Subcutaneous adipose tissue (tissue), 4 donors: ENCODE measurements around the gene SETD1B. TPM values are rescaled to one million over a fixed set of nuclear protein-coding genes. Genes with fewer than 3 reads are reported as not detected.

Experiments used
- CTCF ChIP-seq: fragments of 450-650 bp; IDR thresholded peaks from one replicate; pipeline ENCODE4 v1.5.1; 2016; ENCODE audit warnings: low read depth, mild to moderate bottlenecking, control low read depth, antibody characterized with exemption, moderate library complexity
- total RNA-seq, 4 donors: library from RNA; depleted of rRNA; stranded (reverse); fragments of >200 nt; gene quantifications; one replicate each; pipeline ENCODE4 v1.1.0, GENCODE V29; 2016

SETD1B gene
- total RNA-seq, 4 donors from 2014 or later: 3.7 to 14.7 (median 6.4) TPM

DNA sequence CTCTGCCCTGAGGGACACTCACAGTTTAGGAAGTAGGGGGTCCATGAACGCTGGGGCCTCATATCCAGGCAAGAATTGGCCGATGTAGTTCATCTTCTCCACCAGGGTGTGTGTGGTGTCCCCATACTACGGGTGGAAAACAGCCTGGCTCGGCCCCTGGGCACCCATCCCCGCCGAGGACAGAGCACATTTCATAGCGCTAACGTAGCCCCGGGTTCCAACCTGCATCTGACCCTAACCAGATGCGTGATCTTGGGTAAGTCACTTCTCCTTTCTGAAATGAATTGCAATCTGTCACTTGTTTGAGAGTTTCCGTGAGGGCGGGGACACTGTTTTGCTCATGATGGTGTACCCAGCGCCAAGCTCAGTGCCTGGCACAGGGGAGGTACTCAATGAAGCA lies 45.9 kb downstream of the SETD1B start:
- no peak for TF ChIP-seq CTCF

DNA sequence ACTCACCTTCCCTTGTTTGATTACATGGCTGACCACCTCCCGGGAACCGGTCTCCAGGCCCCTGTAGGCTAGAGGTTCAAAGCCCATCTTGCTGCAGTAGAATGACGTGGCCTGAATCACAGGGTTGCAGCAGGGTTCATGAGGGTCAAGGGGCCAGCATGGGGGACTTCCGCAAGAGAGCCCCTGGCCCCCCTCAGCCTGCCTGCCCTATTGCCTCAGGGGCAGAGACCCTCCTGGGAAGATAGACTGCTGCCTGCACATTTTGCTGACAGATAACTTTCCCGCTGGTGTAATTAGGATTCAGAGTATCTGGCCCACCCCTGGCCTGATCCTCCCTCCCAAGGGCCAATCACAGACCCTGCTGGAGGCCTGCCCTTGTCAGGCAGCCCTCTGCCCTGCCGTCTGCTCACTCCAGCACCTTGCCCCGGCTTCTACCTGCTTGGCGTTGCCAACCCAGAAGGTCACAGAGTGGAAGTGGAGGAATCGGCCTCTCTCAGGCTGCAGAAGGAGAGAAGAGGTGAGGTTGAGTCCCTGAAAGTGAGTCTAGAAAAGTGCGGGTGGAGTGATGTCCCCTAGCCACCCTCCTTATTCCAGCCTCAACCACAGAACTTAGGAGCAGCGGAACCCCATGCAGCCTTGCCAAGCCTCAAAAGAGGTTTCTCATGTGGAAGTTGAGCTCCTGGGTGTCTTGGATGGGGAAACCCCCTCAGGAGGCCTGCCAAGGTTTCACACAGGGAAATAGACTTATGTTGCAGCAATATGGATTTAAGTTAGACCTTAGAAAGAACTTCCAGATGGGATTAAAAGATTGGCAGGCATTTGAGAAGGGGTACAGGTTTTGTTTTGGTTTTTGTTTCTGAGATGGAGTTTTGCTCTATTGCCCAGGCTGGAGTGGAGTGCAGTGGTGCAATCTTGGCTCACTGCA lies 53.8 kb downstream of the SETD1B start:
- no peak for TF ChIP-seq CTCF

- no peak for TF ChIP-seq CTCF
Observed at GRCh38 chr12:121858318-121858661, 54.5 kb downstream of the SETD1B start.

- no peak for TF ChIP-seq CTCF
Observed at GRCh38 chr12:121858662-121859572, 55.1 kb downstream of the SETD1B start, which contains the start of gene HPD. TSS of gene HPD (minus strand) at chr12:121858859. CDS start at chr12:121858823, 36 bp downstream.

DNA sequence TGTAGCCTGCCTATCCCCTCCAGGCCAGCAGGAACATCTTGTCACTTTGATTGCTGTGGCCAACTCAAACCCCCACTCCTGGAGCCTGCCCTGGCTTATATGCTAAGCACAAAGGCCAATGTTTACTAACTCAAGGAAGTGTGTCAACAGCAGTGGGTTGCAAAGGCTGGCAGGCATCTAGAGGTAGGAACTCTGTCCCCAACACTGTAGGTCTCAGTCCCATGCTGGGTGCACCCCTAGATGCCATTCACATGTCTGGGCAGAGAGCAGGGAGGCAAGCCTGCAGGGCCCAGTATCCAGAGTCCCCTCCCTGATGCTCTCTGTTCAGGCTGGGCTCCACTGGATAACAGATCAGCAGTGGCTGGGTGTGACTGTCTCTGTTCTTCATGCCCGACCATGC lies 56.4 kb downstream of the SETD1B start:
- no peak for TF ChIP-seq CTCF

- no peak for TF ChIP-seq CTCF
Observed at GRCh38 chr12:121861636-121862254, 57.9 kb downstream of the SETD1B start.
